Left lobe of liver (tissue), 2 donors: ENCODE data around the gene SALL3. TPM values are rescaled to one million over a fixed set of nuclear protein-coding genes. Genes with fewer than 3 reads are reported as not detected.
A peak's percentile ranks its signal among the peaks of the same experiment; 100 is the strongest.

Experiments
- ATAC-seq: fragments of 200-7000 bp; cut with Tn5 transposase; one replicate; pipeline ENCODE4 v1.9.1; 2020; ENCODE audit warnings: mild to moderate bottlenecking, moderate library complexity
- DNase-seq: peaks from one replicate; pipeline ENCODE4 v3.0.0-alpha.2; 2020; ENCODE audit warnings: low spot score
- total RNA-seq: library from RNA; stranded (reverse); gene quantifications from one replicate; pipeline ENCODE4 v1.2.1, GENCODE V29; 2021
- donor health status: DM: no; HTN: no; CAD: no; lungs with moderate emphysema.
- donor health status: DM: no; HTN: yes; CAD: no.

Gene SALL3
- total RNA-seq, 1 donor from 2014 or later: not detected

DNA sequence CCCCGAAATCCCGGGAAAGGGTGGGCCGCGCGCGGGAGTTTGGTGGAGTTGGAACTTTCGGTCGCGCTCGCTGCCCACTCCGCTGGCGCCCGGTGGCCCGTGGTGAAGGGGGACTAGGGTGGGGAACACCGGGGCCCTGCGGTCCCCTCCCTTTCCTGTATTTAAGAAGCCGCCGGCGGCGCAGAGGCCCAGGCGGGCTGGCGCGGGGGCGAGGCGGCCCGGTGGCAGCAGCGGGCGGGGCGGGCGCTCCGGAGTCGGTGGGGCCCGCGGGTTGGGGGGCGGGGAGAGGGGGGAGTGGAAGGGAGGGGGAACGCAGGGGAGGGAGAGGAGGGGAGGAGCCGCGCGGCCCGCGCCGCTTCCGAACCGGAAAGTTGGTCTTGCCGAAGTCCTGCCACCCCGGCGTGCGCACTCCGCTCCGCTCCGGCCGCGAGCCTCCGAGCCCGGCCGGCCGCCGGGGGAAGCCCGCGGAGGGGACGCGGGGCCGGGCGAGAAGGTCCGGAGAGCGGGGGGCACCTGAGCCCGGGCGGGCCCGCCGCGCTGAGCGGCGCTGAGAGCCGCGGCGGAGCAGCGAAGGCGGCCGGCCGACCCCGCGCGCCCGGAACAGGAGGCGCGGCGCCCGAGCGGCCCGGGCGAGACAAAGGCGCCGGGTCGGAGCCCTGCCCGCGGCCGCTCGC, 425 bp upstream of the SALL3 start:
- DNase-seq: no peak
- no peak for ATAC-seq

DNA sequence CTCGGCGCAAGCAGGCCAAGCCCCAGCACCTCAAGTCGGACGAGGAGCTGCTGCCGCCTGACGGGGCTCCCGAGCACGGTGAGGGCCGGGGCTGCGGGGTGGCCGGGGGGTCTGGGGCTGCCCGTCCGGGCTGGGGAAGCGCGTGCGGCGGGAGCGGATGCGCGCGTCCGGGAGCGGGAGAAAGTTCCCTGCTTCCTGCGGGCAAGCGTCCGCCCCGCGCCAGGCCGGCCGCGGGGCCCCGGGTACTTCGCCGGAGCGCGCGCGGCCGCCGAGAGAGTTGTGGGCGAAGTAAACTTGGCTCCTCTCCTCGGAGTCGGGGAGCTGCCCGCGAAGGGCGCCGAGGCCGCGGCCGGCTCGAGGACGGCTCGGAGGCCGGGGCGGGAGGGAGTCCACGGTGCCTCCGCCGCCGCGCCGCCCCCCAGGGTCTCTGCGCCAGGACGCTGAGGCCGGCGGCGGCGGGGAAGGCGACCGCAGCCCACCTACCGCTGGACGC, 707 bp downstream of the SALL3 start:
- ATAC-seq (no peak), DNase-seq (no peak)

DNA sequence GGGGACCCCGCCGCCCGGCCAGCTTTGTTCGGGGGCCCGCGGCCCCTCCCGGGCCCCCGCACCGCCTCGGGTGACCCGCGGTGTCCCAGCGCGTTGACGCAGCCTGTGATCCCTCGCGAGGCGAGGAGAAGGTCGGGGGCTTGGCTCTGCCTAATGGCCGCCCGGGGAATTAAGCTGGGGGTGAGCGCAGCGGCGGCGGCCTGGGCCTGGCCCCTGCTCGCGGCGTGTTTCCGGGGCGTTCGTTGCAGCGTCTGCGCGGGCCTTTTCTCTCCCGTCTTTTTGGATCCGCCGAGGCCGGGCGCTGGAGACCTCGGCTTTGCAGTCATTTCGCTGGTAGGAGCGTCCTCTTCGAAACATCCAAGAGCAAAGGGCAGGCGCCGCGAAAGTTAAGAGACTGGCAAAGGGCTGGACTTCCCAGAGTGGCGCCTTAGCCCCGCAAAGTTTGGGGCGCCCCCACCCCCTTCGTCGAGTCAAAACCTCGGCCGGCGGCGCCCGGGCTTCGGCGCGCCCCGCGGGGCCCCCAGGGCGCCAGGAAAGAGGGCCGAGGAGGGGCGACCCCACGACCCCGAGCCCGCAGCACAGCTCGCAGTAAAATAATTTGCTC, 1.3 kb downstream of the SALL3 start:
- DNase-seq: no peak
- ATAC-seq: no peak

DNA sequence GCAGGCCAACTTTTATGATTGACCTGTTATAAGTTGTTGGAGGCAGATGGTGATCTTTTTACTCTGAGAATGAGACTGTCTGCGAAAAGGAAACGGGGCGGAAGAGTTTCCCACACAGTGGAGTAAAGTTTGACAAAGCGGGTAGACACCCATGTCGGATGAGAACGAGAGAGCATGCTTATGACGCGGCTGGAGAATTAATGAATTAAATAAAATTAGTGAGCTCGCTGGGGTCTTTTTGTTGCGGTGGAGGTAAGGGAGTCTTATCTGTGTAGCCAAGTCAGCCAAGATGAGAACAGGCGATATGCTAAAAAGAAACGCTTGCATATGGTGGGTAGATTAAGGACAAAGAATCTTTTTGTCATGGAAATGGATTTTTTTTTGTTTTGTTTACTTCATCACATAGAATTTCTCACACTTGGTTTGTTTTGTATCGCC, 1.8 kb downstream of the SALL3 start:
- ATAC-seq (no peak), DNase-seq (no peak)

DNA sequence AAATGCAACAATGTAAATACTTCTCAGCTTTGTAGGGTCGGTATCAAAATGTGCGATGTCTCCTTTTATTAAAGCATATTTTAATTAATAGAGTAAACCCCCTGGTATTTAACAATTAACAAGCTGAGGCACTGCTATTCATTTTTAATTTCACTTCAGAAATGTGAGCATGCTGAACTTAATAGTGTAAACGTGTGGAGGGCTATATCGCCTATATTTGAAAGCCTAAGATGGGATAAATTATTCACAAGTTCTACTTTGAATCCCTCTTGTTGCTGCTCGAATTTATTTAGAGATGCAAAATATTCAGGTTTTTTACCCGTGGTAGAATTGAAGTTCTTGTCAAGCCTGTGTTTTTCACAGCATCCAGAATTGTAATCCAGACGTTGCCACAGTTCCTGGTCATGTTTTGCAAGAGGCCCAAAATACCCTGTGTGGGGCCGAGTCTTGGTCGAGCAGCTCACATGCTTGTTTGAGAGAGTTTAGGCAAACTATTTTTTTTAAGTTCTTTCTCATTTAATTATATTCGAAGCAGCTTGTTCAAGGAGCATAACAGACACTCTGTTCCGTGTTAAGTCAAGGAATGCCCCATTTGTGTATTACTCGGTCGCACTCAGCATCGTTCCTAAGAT, 2.5 kb downstream of the SALL3 start:
- ATAC-seq (no peak), DNase-seq (no peak)

DNA sequence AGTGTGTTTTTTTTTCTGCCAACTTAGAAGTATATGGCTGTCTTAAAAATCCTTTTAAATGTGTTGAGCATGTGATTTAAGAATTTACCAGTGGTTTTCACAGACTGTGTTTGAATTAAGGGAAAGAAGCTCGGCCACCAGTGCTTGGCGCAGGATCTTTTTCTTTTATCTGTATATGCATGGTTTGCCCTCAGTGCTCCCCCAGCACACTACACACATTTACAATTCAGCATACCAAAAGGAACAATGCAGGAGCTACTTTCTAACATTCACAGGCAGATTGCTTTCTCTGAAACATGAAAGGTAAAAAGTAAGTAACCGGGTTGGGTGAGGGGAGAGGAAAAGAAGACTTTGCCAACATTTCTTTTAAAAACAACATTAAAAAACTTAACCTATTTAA, 3.9 kb downstream of the SALL3 start:
- ATAC-seq (no peak), DNase-seq (no peak)

DNA sequence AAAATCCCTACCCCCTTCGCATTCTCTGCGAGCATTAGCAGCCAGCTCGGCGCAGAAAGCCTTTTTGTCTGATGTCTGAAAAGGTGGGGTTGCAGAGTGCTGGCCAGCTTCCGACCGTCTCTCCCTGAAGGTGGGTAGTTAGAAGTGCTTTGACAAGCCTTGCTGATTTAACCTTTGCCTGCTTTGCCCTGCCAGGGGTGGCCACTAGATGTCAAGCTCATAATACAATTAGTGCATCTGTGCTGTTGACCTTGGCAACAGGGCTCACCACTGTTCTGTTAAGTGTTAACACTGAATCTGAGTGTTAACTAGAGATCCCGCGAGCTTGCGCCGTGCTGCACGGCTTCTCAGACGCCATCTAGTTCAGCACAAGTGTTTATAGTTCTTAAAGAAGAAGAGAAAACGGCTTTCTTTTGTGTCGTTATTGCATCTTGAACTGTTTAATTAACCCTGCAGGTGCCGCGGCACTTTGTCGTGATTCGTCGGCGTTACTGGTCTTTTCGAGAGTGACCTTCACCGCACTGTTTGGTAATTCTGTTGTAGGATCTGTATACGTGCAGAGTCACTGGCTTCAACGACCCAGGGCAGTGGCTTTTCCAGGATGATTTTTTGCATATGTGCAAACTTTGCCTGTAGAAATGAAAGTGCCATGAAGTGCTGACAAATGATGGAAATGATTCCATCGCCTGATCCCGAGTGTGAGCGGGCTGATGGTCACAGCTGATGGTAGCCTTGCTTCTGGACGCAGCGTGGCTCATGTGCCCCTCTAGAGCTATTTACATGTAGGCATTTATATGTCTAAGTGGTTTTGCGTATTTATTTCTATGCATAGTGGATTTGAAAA, 5.5 kb downstream of the SALL3 start:
- ATAC-seq: peak; percentile 98
- DNase-seq: peak; percentile 57

DNA sequence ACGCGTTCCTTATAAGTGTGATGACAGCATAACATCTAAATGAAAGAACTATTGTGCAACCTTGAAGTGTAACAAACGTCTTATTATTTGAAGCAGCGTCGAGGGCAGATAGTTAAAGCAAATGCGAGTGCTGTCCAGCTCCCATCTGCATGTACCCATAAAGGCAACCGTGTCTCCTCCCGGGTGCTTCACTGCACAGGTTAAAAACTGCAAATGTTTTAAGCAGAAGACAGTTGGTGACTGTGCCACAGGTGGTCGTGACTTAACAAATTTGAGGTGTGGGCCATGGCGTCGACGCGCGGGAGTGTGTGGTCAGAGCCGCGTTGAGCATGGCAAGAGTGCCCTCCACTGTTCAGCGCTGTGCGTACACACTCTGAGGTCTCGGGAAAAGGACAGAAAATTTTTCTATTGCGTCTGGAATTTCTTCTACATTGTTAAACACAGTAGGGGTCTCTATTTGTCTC, 6.4 kb downstream of the SALL3 start:
- DNase-seq: no peak
- ATAC-seq: peak; percentile 68

DNA sequence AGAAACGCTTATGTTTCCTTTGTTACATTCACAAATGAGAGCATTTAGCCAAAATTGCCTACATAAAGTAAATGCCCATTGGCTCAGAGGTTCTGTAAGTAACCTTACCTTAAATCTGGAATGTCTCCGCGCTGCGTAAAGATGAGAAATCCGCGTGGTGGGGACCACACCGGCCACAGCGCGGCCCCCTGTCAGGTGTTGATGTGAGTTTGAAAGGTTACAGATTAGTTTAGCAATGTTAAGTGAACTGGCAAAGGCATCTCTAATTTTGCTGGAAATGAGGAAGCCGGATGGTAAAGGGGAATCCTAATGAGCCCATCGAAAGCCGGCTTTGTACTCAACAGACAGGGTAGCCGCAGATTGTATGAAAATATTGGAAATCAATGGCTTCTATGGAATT, 11.8 kb downstream of the SALL3 start:
- ATAC-seq (no peak), DNase-seq (no peak)

DNA sequence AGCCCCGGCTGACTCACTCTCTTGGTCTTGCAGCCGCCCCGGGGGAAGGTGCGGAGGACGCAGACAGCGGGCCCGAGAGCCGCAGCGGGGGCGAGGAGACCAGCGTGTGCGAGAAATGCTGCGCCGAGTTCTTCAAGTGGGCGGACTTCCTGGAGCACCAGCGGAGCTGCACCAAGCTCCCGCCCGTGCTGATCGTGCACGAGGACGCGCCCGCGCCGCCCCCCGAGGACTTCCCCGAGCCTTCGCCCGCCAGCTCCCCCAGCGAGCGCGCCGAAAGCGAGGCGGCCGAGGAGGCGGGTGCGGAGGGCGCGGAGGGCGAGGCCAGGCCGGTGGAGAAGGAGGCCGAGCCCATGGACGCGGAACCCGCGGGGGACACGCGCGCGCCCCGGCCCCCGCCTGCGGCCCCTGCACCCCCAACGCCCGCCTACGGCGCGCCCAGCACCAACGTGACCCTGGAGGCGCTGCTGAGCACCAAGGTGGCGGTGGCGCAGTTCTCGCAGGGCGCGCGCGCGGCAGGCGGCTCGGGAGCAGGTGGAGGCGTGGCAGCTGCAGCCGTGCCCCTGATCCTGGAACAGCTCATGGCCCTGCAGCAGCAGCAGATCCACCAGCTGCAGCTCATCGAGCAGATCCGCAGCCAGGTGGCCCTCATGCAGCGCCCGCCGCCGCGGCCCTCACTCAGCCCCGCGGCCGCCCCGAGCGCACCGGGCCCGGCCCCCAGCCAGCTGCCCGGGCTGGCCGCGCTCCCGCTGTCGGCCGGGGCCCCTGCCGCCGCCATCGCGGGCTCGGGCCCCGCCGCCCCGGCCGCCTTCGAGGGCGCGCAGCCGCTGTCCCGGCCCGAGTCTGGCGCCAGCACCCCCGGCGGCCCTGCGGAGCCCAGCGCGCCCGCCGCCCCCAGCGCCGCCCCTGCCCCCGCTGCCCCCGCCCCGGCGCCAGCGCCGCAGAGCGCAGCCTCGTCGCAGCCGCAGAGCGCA, 12.7 kb downstream of the SALL3 start:
- ATAC-seq (no peak), DNase-seq (no peak)

DNA sequence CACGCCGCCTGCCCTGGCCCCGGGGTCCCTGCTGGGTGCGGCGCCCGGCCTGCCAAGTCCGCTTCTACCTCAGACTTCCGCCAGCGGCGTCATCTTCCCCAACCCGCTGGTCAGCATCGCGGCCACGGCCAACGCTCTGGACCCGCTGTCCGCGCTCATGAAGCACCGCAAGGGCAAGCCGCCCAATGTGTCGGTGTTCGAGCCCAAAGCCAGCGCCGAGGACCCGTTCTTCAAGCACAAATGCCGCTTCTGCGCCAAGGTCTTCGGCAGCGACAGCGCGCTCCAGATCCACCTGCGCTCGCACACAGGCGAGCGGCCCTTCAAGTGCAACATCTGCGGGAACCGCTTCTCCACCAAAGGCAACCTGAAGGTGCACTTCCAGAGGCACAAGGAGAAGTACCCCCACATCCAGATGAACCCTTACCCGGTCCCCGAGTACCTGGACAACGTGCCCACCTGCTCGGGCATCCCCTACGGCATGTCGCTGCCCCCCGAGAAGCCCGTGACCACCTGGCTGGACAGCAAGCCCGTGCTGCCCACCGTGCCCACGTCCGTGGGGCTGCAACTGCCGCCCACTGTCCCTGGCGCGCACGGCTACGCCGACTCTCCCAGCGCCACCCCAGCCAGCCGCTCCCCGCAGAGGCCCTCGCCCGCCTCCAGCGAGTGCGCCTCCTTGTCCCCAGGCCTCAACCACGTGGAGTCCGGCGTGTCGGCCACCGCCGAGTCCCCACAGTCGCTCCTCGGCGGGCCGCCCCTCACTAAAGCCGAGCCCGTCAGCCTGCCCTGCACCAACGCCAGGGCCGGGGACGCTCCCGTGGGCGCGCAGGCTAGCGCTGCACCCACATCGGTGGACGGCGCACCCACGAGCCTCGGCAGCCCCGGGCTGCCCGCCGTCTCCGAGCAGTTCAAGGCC, 13.7 kb downstream of the SALL3 start:
- ATAC-seq (no peak), DNase-seq (no peak)

DNA sequence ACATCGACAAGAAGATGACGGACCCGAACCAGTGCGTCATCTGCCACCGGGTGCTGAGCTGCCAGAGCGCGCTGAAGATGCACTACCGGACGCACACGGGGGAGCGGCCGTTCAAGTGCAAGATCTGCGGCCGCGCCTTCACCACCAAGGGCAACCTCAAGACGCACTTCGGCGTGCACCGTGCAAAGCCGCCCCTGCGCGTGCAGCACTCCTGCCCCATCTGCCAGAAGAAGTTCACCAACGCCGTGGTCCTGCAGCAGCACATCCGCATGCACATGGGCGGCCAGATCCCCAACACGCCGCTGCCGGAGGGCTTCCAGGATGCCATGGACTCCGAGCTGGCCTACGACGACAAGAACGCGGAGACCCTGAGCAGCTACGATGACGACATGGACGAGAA, 14.4 kb downstream of the SALL3 start:
- DNase-seq (no peak), ATAC-seq (no peak)

DNA sequence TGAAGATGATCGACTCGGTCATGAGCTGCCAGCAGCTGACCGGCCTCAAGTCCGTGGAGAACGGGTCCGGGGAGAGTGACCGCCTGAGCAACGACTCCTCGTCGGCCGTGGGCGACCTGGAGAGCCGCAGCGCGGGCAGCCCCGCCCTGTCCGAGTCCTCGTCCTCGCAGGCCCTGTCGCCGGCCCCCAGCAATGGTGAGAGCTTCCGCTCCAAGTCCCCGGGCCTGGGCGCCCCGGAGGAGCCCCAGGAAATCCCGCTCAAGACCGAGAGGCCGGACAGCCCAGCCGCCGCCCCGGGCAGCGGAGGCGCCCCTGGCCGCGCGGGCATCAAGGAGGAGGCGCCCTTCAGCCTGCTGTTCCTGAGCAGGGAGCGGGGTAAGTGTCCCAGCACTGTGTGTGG, 14.9 kb downstream of the SALL3 start:
- no peak for DNase-seq
- no peak for ATAC-seq

DNA sequence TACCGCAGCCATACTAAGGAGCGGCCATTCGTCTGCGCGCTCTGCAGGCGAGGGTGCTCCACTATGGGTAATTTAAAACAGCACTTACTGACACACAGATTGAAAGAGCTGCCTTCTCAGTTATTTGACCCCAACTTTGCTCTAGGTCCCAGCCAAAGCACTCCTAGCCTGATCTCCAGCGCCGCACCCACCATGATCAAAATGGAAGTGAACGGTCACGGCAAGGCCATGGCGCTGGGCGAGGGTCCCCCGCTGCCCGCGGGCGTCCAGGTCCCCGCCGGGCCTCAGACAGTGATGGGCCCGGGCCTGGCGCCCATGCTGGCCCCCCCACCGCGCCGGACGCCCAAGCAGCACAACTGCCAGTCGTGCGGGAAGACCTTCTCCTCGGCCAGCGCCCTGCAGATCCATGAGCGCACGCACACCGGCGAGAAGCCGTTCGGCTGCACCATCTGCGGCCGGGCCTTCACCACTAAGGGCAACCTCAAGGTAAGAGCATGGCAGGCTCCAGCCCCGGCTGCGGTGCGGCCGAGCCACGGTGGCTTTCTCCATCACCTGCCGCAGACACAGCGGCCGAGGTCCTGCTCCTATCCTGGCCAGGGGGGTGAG, 15.5 kb downstream of the SALL3 start:
- ATAC-seq: no peak

DNA sequence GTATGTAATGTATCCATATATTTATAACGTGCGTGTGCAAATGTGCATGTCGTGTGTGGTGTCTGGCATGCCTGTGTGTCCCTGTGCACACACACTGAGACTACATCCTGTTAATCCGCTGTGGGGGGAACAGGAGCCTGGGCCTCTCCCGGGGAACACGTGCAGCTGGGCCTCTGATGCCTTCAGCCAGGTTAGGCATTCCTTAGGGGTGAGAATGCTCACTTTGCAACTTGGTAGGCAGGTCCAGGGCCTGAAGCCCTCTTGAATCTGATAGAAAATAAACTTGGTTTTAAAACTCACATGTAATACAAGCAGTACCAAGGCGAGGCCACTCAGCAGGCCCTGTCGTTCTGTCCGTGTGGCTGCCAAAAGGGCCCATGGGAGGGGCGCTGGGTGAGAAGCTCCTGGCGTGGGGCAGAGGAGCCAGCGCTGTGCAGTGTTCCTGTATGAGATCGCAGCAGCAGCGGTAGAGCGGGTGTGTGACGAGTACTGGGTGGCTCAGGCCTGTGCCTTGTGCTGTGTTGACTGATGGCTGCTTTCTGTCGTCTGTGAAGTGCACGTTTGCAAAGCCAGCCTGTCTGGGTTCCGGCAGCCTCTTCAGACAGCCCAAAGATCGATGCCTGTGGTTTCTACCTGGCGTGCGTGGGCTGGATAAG, 16.2 kb downstream of the SALL3 start:
- no peak for DNase-seq
- no peak for ATAC-seq

More for the DNA sequence above, 15.5 kb downstream of the SALL3 start:
- no peak for DNase-seq

DNA sequence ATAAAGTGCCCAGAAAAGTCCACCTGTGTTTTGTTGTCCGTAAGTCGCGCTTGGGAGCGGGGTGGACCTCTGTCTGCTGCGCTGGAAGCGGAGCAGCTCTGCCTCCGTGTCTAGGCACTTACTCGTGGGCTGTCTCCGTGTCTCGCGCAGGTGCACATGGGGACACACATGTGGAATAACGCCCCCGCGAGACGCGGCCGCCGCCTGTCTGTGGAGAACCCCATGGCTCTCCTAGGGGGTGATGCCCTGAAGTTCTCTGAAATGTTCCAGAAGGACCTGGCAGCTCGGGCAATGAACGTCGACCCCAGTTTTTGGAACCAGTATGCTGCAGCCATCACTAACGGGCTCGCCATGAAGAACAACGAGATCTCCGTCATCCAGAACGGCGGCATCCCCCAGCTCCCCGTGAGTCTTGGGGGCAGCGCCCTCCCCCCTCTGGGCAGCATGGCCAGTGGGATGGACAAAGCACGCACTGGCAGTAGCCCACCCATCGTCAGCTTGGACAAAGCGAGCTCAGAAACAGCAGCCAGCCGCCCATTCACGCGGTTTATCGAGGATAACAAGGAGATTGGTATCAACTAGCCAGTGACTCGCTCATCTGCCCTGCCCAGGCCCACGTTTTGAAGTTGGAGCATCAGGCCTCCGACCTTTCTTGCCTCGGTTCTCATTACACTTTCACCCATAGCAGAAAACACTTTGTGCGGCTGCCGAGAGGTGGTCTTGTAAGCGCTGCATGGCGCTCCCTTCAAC, 17.3 kb downstream of the SALL3 start:
- DNase-seq (no peak), ATAC-seq (no peak)

DNA sequence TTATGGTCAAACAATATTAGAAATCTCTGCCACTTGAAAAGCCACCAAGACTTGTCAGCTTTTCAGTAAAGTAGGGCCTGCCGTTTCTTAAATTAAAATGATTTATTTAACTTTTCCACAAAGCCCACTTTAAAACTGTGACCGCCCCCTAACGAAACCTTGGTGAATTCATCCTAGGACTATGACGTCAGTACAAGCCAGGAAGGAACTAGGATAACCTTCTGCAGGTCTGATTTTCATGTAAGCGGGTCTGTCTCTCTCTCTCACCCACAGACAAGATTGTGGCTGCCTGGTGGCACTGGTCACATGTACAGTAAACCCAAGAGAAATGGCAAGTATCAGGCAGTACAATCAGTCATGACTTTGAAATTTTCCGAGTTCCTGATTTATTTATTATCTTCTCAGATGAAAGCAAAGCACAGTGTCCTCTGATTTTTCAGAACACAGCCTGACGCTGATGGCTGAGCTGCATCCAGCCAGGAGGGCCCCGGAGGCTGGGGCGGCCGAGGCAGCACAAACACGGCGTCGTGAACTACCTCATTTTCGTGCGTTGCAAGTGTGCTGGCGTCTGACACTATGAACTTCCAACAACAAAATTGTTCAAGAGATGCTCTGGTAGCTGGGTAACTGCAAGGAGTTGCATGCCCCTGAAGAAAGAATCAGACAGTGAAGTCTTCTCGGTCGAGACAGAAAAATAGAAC, 18.9 kb downstream of the SALL3 start:
- ATAC-seq: no peak

More for the DNA sequence above, 18.9 kb downstream of the SALL3 start:
- no peak for DNase-seq
